Right lobe of liver (tissue), 6 donors: ENCODE measurements around the gene RIPK3. TPM values are rescaled to one million over a fixed set of nuclear protein-coding genes. Genes with fewer than 3 reads are reported as not detected.

Experiments
- ATAC-seq, 4 donors: fragments of 200-7000 bp; cut with Tn5 transposase; one replicate each; pipeline ENCODE4 v1.9.1; 2020; ENCODE audit warnings: mild to moderate bottlenecking in 4 of 4, moderate library complexity in 4 of 4
- DNase-seq, 3 donors: peaks; one replicate each; pipeline ENCODE4 v3.0.0-alpha.2; 2020
- H3K27ac ChIP-seq, 3 donors: fragments of 200-600 bp; one replicate each; pipeline ENCODE4 v1.8.0; 2022
- H3K27me3 ChIP-seq, 2 donors: fragments of 200-600 bp; one replicate each; pipeline ENCODE4 v1.8.0; 2022
- H3K36me3 ChIP-seq, 4 donors: fragments of 200-600 bp; sonication (generic) in 1 of 4; one replicate each; pipeline versions ENCODE4 v1.5.1 to v1.8.0; 2017 to 2022; ENCODE audit warnings: control low read depth in 1 of 4
- H3K4me1 ChIP-seq, 4 donors: fragments of 200-600 bp; sonication (generic) in 1 of 4; one replicate each; pipeline versions ENCODE4 v1.5.1 to v1.8.0; 2017 to 2022; ENCODE audit warnings: control low read depth in 1 of 4
- H3K4me3 ChIP-seq, 3 donors: fragments of 200-600 bp; one replicate each; pipeline ENCODE4 v1.8.0; 2022
- H3K9me3 ChIP-seq, 4 donors: fragments of 200-600 bp; sonication (generic) in 1 of 4; one replicate each; pipeline versions ENCODE4 v1.5.1 to v1.8.0; 2017 to 2022; ENCODE audit warnings: control low read depth in 1 of 4
- CTCF ChIP-seq, 4 donors: fragments of 200-600 bp in 3 of 4; fragments of 450-650 bp in 1 of 4; IDR thresholded peaks; one replicate each; pipeline versions ENCODE4 v1.5.1 to v1.8.0; 2016 to 2022; ENCODE audit warnings: antibody characterized with exemption in 4 of 4, mild to moderate bottlenecking in 2 of 4
- POLR2A ChIP-seq: fragments of 450-650 bp; IDR thresholded peaks from one replicate; pipeline ENCODE4 v1.6.1; 2017; ENCODE audit warnings: antibody characterized with exemption, mild to moderate bottlenecking
- WGBS: methylation state at CpG from one replicate; pipeline ENCODE4 v1.1.6; 2018; ENCODE audit warnings: low coverage, low lambda C conversion rate; ENCODE audit not compliant: insufficient coverage; ENCODE audit errors: missing lambda C conversion rate; 5-methylcytosine and 5-hydroxymethylcytosine counted together
- intact Hi-C, 2 donors: fragments of 100-400 bp; cut with DNase I; formaldehyde crosslinking; loops; one replicate each; pipeline versions ENCODE4 v1.11.2 to v1.14.1; 2022
- small RNA-seq, 2 experiments: library from RNA; depleted of rRNA; stranded (forward); fragments of <200 nt; gene quantifications; one replicate each; pipeline ENCODE3, GENCODE V24; 2016
- total RNA-seq, 6 experiments: library from RNA; depleted of rRNA in 2 of 6; stranded (reverse); fragments of >200 nt in 2 of 6; fragmentation: NEBNext Ultra II Directional in 3 of 6; extraction: Animal tissue kit (Norgen Biotek cat#: 25700) in 3 of 6; gene quantifications; one replicate each; pipeline versions ENCODE4 v1.1.0 to v1.2.4, GENCODE V29; 2016 to 2023
- donor health status: DM: no; HTN: yes; CAD: no.
- donor health status: DM: no; HTN: no; CAD: no.
- donor health status: DM: no; HTN: no; CAD: no.
- donor health status: DM: no; HTN: yes; CAD: no.
- donor health status: DM: no; HTN: yes; CAD: no.

RIPK3 gene
- total RNA-seq, 6 experiments from 2014 or later = 0.70 to 1.6 (median 0.90) TPM

DNA sequence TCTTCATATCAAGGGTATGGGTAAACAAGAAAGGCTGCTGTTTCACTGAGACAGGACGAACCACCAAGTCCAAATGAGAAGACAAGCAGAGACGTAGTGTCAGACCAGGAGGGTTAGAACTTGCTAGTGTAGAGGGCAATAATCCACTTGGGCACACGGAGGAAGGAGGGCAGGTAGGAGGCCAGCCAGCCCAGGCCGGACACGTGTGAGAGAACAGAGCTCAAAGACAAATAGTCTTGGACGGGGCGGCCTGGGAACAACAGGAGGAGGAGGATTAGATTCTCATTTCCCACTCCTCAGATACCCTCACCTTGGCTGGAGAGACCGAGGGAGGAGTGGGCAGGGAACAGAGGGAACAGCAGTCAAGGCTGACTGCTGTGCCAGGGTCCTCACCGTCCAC, 49.0 kb downstream of the RIPK3 start:
- Histone ChIP-seq H3K27me3 (no peaks in the 10 kb centered on the region), H3K36me3 (peaks cover 2 to 37% (median 13%) of the 10 kb centered on the region in 4 donors), H3K4me3 (no peak overlapping the region), H3K9me3 (no peaks in the 10 kb centered on the region), H3K27ac (peak overlapping the region in 1 of 3 donors; percentile 62), H3K4me1 (peaks cover 0 to 27% (median 10%) of the 10 kb centered on the region in 4 donors)
- no peak for TF ChIP-seq CTCF (IDR thresholded peaks at IDR 0.05)
- no peak for TF ChIP-seq POLR2A
- DNase-seq = no peak
- intact Hi-C loops = loop anchor here in 1 of 2 donors (10.0 kb wide), 1 partner anchor 46 kb away; the partner anchor contains the start of gene TINF2
- 26% methylated on average over 7 of the region's 9 CpGs for WGBS
- peak in 3 of 4 donors; percentile 28 to 67 (median 34) for ATAC-seq

DNA sequence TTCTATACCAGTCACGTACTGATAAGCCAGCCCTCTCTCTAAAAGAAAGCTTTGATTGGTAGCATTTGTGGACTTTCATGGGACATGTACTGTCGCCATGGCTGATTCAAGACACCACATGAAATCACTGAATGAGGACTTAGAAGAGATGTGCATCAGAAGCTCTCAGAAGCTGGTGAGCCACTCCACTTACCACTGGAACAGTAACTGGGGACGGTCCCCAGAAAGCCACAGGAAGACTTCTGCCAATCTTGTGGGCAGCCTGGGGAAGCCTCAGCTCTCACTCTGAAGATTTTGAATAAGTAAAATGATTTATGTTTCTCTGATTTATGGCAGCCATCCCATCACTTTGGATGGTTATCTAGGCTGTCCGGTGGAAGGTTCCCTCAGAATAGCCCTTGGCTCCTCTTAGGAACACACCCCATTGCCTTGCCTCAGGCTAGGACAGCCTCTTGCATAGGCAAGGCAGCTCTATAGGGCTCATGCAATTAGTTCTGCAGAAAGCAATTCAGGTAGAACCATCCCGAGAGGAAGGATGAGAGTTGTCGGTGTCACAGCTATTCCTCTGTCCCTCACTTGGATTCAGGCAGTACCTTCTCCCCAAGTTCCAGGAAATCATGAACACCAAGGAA, 50.0 kb downstream of the RIPK3 start:
- intact Hi-C loops = loop anchor here in 1 of 2 donors (10.0 kb wide), 1 partner anchor 45 kb away; the partner anchor contains the start of gene TINF2
- Histone ChIP-seq H3K27me3 (no peaks in the 10 kb centered on the region), H3K4me1 (peaks cover 0 to 27% (median 10%) of the 10 kb centered on the region in 4 donors), H3K36me3 (peaks cover 0 to 27% (median 9%) of the 10 kb centered on the region in 4 donors), H3K27ac (no peak overlapping the region), H3K9me3 (no peaks in the 10 kb centered on the region), H3K4me3 (no peak overlapping the region)
- ATAC-seq (no peak), DNase-seq (no peak)
- 89% methylated on average over 3 of the region's 6 CpGs for WGBS
- TF ChIP-seq CTCF (IDR thresholded peaks at IDR 0.05) (no peak), POLR2A (no peak)

GRCh38 chr14:24286996-24287395, 52.8 kb downstream of the RIPK3 start:
- no peaks in the 10 kb centered on the region for H3K9me3 ChIP-seq
- H3K36me3 ChIP-seq = peaks cover 0 to 15% (median 8%) of the 10 kb centered on the region in 4 donors
- H3K4me1 ChIP-seq = peaks cover 0 to 19% (median 4%) of the 10 kb centered on the region in 4 donors
- no peaks in the 10 kb centered on the region for H3K27me3 ChIP-seq
- ATAC-seq (no peak), DNase-seq (no peak)
- H3K4me3 ChIP-seq = no peak overlapping the region
- WGBS = 88% methylated on average over 3 of the region's 5 CpGs
- no peak overlapping the region for H3K27ac ChIP-seq
- TF ChIP-seq POLR2A (no peak), CTCF (IDR thresholded peaks at IDR 0.05) (no peak)
- intact Hi-C loops = no loop called here

Small RNAs within 50 kb of the gene (small RNA-seq; reads per million reads assigned to genes)
- 0 reads per million in 2 experiments for gene RF00026

Other genes with a start within 250 kb of the RIPK3 start
- gene PCK2, start 245.7 kb downstream of the RIPK3 start, total RNA-seq = 100 to 1,000 TPM; 124 to 615 (median 240) TPM
- gene DCAF11, start 225.2 kb downstream of the RIPK3 start, total RNA-seq = 100 to 1,000 TPM in 3 of 6 experiments, 10 to 100 TPM in 3; 65.9 to 180 (median 103) TPM
- gene NRL, start 225.0 kb downstream of the RIPK3 start, total RNA-seq = 1 to 10 TPM; 1.4 to 2.9 (median 2.1) TPM
- 10 to 100 TPM in 3 of 6 experiments, 1 to 10 TPM in 3; 1.5 to 32.5 (median 9.3) TPM for gene FITM1, start 209.3 kb downstream of the RIPK3 start, total RNA-seq
- 100 to 1,000 TPM in 4 of 6 experiments, 10 to 100 TPM in 2; 81.7 to 119 (median 107) TPM for gene PSME1, start 203.8 kb downstream of the RIPK3 start, total RNA-seq
- gene EMC9, start 198.4 kb downstream of the RIPK3 start, total RNA-seq = 10 to 100 TPM; 10.2 to 21.4 (median 11.9) TPM
- gene PSME2, start 193.4 kb downstream of the RIPK3 start, total RNA-seq = 100 to 1,000 TPM in 4 of 6 experiments, 10 to 100 TPM in 2; 66.1 to 142 (median 110) TPM
- gene RNF31, start 192.5 kb downstream of the RIPK3 start, total RNA-seq = 10 to 100 TPM; 17.5 to 39.6 (median 26.2) TPM
- gene IRF9, start 178.7 kb downstream of the RIPK3 start, total RNA-seq = 10 to 100 TPM; 17.4 to 66.6 (median 37.2) TPM
- 1 to 10 TPM; 1.6 to 7.4 (median 3.4) TPM for gene REC8, start 167.9 kb downstream of the RIPK3 start, total RNA-seq
- gene IPO4, start 151.2 kb downstream of the RIPK3 start, total RNA-seq = 10 to 100 TPM; 17.9 to 44.0 (median 23.0) TPM
- 10 to 100 TPM; 32.1 to 49.8 (median 41.2) TPM for gene TM9SF1, start 144.6 kb downstream of the RIPK3 start, total RNA-seq
- gene TSSK4, start 134.3 kb downstream of the RIPK3 start, total RNA-seq = under 1 TPM in 2 of 6 experiments, not detected in 4; 0.29 TPM
- 10 to 100 TPM; 11.9 to 28.9 (median 17.1) TPM for gene CHMP4A, start 126.5 kb downstream of the RIPK3 start, total RNA-seq
- gene MDP1, start 123.9 kb downstream of the RIPK3 start, total RNA-seq = 1 to 10 TPM; 3.7 to 6.3 (median 4.9) TPM
- 10 to 100 TPM; 60.0 to 72.9 (median 68.7) TPM for gene NEDD8, start 107.6 kb downstream of the RIPK3 start, total RNA-seq
- gene GMPR2, start 107.1 kb downstream of the RIPK3 start, total RNA-seq = 10 to 100 TPM; 26.2 to 40.2 (median 34.2) TPM
- gene TINF2, start 97.4 kb downstream of the RIPK3 start, total RNA-seq = 10 to 100 TPM; 13.4 to 28.1 (median 24.1) TPM
- 1 to 10 TPM in 2 of 6 experiments, under 1 TPM in 4; 0.37 to 1.9 (median 0.77) TPM for gene TGM1, start 76.8 kb downstream of the RIPK3 start, total RNA-seq
- 10 to 100 TPM; 11.5 to 28.3 (median 15.2) TPM for gene RABGGTA, start 68.4 kb downstream of the RIPK3 start, total RNA-seq
- gene DHRS1, start 40.2 kb downstream of the RIPK3 start, total RNA-seq = 10 to 100 TPM; 49.1 to 89.3 (median 60.1) TPM
- 10 to 100 TPM in 4 of 6 experiments, 1 to 10 TPM in 2; 8.2 to 15.3 (median 11.4) TPM for gene NOP9, start 40.1 kb downstream of the RIPK3 start, total RNA-seq
- 100 to 1,000 TPM; 118 to 219 (median 196) TPM for gene CIDEB, start 32.0 kb downstream of the RIPK3 start, total RNA-seq
- gene LTB4R2, start 29.9 kb downstream of the RIPK3 start, total RNA-seq = 1 to 10 TPM; 1.8 to 5.8 (median 3.5) TPM
- 1 to 10 TPM; 2.7 to 5.5 (median 3.9) TPM for gene LTB4R, start 28.5 kb downstream of the RIPK3 start, total RNA-seq
- gene ADCY4, start 4.9 kb downstream of the RIPK3 start, total RNA-seq = 1 to 10 TPM; 2.3 to 7.2 (median 3.9) TPM
- gene NFATC4, start 28.2 kb upstream of the RIPK3 start, total RNA-seq = 1 to 10 TPM; 1.0 to 3.7 (median 2.0) TPM
- 1 to 10 TPM; 1.8 to 6.1 (median 2.7) TPM for gene NYNRIN, start 59.0 kb upstream of the RIPK3 start, total RNA-seq
- 1 to 10 TPM in 4 of 6 experiments, under 1 TPM in 2; 0.74 to 1.8 (median 1.2) TPM for gene CBLN3, start 89.7 kb upstream of the RIPK3 start, total RNA-seq
- gene KHNYN, start 90.0 kb upstream of the RIPK3 start, total RNA-seq = 10 to 100 TPM; 19.6 to 24.9 (median 21.4) TPM
- gene SDR39U1, start 102.8 kb upstream of the RIPK3 start, total RNA-seq = 10 to 100 TPM; 24.9 to 32.8 (median 28.3) TPM
- gene CMA1, start 168.3 kb upstream of the RIPK3 start, total RNA-seq = not detected
- gene CTSG, start 236.3 kb upstream of the RIPK3 start, total RNA-seq = 1 to 10 TPM in 2 of 6 experiments, not detected in 4; 1.8 to 2.5 TPM